ENCODE measurements around the gene ISG20L2.
A peak's percentile ranks its signal among the peaks of the same experiment; 100 is the strongest.

ISG20L2 gene

GRCh38 chr1:156711011-156711817 lies 17.4 kb downstream of the ISG20L2 start:
- H3K4me3 ChIP-seq (ENCODE audit: control insufficient read depth, low read depth, low read length), result no peak overlapping the region
- no peak for DNase-seq (ENCODE audit: low read depth)
- no peak for TF ChIP-seq CTCF (IDR thresholded peaks at IDR 0.05; ENCODE audit: control insufficient read depth, insufficient read depth, low read depth, low read length, missing control alignments)

DNA sequence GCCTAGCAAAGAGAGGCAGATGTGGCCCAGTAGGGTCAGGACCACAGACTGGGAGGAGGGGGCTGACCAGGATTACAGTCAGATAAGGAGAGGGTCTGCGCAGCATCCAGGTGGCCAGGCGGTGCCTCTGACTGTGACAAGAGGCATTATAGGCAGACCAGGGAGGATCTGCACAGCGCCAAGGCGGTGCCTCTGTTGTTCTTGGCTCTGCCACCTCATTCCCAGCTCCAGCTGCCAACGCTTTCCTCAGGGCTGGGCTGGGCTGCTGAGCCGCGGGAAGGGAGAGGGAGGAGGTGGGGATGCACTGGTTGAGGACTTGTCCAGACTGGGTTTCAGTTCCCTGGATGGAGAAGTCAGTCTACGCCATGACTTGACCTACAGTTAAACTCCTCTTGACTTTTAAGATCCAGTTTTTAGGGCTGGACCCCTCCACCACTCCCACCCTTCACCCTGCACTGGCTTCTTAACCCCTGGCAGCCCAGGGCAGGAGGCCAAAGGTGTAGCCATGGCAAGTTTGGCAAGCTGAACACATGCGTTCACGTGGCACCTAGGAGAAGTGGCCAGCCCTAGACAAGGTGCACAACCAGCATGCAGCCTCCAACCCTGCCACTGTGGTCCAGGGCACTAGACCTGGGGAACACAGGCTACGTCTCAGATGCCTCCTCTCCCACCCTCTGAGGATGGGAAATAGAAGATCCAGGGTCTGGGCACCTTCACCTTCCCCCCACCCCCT lies 18.6 kb downstream of the ISG20L2 start:
- no peak overlapping the region for H3K4me3 ChIP-seq (ENCODE audit: control insufficient read depth, low read depth, low read length)
- TF ChIP-seq CTCF (IDR thresholded peaks at IDR 0.05; ENCODE audit: control insufficient read depth, insufficient read depth, low read depth, low read length, missing control alignments), result no peak
- peak; percentile 47 for DNase-seq (ENCODE audit: low read depth)

DNA sequence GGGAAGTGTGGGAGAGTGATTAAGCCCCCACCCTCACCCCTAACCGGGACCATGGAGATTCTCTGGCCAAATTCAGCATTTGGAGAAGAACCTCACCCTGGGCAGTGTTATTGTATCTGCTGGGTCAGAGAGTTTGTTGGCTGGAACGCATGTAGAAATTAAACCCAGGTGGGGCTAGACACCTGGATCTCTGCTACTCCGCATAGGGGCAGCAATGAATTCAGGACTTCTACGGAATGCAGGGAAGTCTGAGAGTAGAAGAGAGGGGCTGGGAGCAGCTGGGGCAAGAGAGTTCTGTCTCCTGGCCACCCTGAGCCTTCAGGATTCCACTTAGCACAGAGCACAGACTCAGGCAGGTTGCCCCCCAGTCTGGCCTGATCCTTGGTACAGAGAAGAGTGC lies 19.5 kb downstream of the ISG20L2 start:
- no peak for DNase-seq (ENCODE audit: low read depth)
- no peak for TF ChIP-seq CTCF (IDR thresholded peaks at IDR 0.05; ENCODE audit: control insufficient read depth, insufficient read depth, low read depth, low read length, missing control alignments)
- H3K4me3 ChIP-seq (ENCODE audit: control insufficient read depth, low read depth, low read length), result no peak overlapping the region

DNA sequence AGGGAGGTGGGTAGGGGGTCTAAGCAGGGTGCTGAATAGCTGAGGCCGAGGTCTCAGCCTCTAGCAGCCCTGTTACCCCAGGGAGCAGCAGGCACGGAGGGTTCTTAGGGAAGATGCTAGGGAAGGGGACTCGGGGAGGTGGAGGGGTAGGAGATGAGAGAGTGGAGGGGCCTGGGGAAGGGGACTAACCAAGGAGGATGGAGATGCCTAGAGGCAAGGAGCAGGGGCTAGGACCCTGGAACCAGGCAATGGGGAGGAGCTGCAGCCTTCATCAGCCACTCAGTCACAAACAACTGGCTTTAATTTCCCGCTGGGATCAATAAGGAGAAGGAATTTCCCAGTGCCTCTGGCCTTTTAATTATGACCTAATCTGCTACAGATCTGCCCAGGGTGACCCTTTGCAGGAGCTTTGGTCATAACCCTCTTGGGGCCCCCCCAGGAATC lies 20.3 kb downstream of the ISG20L2 start:
- no peak for DNase-seq (ENCODE audit: low read depth)
- TF ChIP-seq CTCF (IDR thresholded peaks at IDR 0.05; ENCODE audit: control insufficient read depth, insufficient read depth, low read depth, low read length, missing control alignments), result no peak
- no peak overlapping the region for H3K4me3 ChIP-seq (ENCODE audit: control insufficient read depth, low read depth, low read length)

DNA sequence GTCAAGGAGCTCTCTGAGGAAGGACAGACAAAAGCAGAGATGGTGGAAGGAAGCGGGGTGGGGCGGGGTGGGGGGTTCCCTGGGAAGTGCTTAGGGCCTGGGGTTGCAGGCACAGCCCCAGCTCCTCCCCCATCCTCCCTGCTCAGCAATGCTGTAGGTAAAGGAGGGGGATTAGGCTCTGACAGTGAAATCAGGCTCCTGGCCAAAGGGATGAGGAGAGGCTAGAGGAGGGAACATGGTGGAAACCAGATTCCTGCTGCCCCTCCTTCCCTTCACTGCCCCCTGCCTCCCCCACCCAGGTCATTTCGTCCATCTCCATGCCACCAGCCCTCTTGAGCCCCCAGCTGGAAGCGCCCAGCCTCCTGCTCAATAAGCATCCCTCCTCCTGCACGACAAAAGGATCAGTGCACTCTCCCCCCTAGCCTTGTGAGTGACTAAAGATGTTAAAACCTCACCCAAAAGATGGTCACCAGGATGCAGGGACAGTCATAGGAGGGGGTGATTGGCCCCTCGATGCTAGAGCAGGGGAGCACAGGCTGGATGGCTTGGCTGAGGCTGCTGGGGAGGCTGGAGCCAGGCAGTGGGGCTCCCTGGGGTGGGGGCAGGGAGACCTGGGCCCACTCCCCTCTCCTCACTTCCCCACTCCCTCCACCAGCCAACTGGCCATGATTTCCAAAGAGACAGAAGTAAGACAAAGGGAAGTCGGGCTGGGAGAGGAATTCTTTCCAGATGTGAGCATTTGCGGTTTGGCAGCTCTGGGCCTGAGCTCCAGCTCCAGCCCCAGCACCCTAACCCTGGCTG lies 20.9 kb downstream of the ISG20L2 start:
- DNase-seq (ENCODE audit: low read depth), result peak; percentile 42
- no peak overlapping the region for H3K4me3 ChIP-seq (ENCODE audit: control insufficient read depth, low read depth, low read length)
- TF ChIP-seq CTCF (IDR thresholded peaks at IDR 0.05; ENCODE audit: control insufficient read depth, insufficient read depth, low read depth, low read length, missing control alignments), result no peak

DNA sequence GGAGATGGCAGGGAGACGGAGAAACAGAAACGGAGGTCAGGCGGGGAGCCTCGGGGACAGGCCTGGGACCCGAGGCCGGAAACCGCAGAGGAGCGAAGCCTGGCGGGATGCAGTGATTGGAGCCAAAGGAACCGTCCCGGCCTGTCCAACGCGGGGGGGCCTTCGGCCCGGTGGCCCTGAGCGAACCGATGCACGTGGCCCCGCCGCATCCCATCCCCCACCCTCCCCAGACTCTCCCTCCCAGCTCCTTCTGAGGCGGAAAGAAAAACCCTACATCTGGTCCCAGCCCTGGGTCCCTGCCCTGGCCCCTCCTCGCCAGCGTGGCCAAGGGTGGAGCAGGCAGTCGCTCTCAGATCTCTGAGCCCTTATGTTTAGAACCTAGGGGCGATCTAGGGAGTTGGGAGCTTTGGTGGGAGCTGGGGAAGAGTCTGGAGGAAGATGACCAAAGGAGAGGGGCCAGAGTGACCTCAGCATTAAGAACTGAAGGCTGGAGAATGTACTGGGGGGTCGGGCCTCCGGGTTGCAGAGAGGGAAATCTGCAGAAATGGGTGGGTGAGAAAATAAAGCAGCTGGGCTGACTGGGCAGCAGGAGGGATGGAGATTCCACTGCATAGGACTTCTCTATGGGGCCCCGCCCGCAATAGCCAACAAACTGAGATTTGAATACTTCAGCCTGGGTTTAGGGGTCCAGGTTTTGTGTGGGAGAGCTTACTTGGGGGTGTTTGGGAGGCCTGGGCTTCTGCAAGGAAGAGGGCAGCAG lies 21.7 kb downstream of the ISG20L2 start:
- peak overlapping the region; percentile 71 for H3K4me3 ChIP-seq (ENCODE audit: control insufficient read depth, low read depth, low read length)
- no peak for TF ChIP-seq CTCF (IDR thresholded peaks at IDR 0.05; ENCODE audit: control insufficient read depth, insufficient read depth, low read depth, low read length, missing control alignments)
- peak; percentile 46 for DNase-seq (ENCODE audit: low read depth)

All from AG09309 (cell line).